A673 (cell line): ENCODE data around the gene AQP5. TPM values are rescaled to one million over a fixed set of nuclear protein-coding genes. Genes with fewer than 3 reads are reported as not detected.

ENCODE experiments used
- BruUV-seq: library from RNA; stranded (reverse); fragments of 400-500 nt; replicated peaks from 2 replicates; lab custom pipeline; 2021; lab: Mats Ljungman, UMichigan
- CTCF ChIA-PET: fragments of 300-600 bp; sonication (Branson Sonifier 250); formaldehyde crosslinking; loops from one replicate; lab custom pipeline; 2022; ENCODE audit warnings: antibody characterized with exemption; lab: Charles Lee
- POLR2A ChIA-PET: fragments of 300-600 bp; sonication (Branson Sonifier 250); formaldehyde crosslinking; loops from one replicate; lab custom pipeline; 2022; ENCODE audit warnings: antibody characterized with exemption; ENCODE audit not compliant: low non-redundant PET; lab: Charles Lee
- DNase-seq: peaks from one replicate; pipeline ENCODE4 v3.0.0-alpha.2; 2015; ENCODE audit warnings: low spot score
- H3K27ac ChIP-seq: fragments of 200-600 bp; sonication (generic); 2 replicates; pipeline ENCODE4 v1.5.1; 2016; ENCODE audit warnings: mixed run types, low read depth, mild to moderate bottlenecking, mixed read lengths, antibody characterized with exemption, low read length; ENCODE audit not compliant: poor library complexity, severe bottlenecking
- H3K27me3 ChIP-seq: fragments of 200-600 bp; sonication (generic); replicated peaks from 2 replicates; pipeline ENCODE4 v1.6.1; 2017; ENCODE audit warnings: mixed run types, low read depth, mild to moderate bottlenecking, mixed read lengths, antibody characterized with exemption, low read length; ENCODE audit not compliant: insufficient read depth, poor library complexity
- H3K36me3 ChIP-seq: fragments of 200-600 bp; sonication (generic); 2 replicates; pipeline ENCODE4 v1.6.1; 2016; ENCODE audit warnings: mixed run types, mild to moderate bottlenecking, mixed read lengths, antibody characterized with exemption, low read length; ENCODE audit not compliant: insufficient read depth, poor library complexity, severe bottlenecking
- H3K4me1 ChIP-seq: fragments of 200-600 bp; sonication (generic); 2 replicates; pipeline ENCODE4 v1.6.1; 2017; ENCODE audit warnings: mixed run types, mild to moderate bottlenecking, mixed read lengths, antibody characterized with exemption, low read length; ENCODE audit not compliant: insufficient read depth, poor library complexity, severe bottlenecking
- H3K4me3 ChIP-seq: fragments of 200-600 bp; sonication (generic); 2 replicates; pipeline ENCODE4 v1.5.1; 2016; ENCODE audit warnings: low read depth, mixed run types, mild to moderate bottlenecking, mixed read lengths, low read length; ENCODE audit not compliant: poor library complexity, severe bottlenecking
- H3K9me3 ChIP-seq: fragments of 200-600 bp; sonication (generic); 2 replicates; pipeline ENCODE4 v1.6.1; 2016; ENCODE audit warnings: mixed run types, low read depth, mild to moderate bottlenecking, mixed read lengths, antibody characterized with exemption, low read length; ENCODE audit not compliant: poor library complexity, severe bottlenecking
- EZH2 ChIP-seq: fragments of 200-600 bp; sonication (generic); IDR thresholded peaks from 2 replicates; pipeline ENCODE4 v1.6.1; 2017; ENCODE audit warnings: borderline replicate concordance, low read depth, mild to moderate bottlenecking, mixed read lengths, antibody characterized with exemption, low read length; ENCODE audit not compliant: poor library complexity, severe bottlenecking
- intact Hi-C: fragments of 100-400 bp; cut with micrococcal nuclease; formaldehyde crosslinking; loops from one replicate; pipeline ENCODE4 v1.10.0; 2022; ENCODE audit not compliant: unreplicated experiment
- total RNA-seq: library from RNA; stranded (reverse); gene quantifications from 2 replicates; pipeline ENCODE4 v1.2.3, GENCODE V29; 2021
- TF ChIP-seq, protein P1 (sequence below): fragments of 300-800, 200-600 bp; sonication (generic); conservative IDR thresholded peaks from 2 replicates; pipeline ENCODE4 v1.5.1; 2017; ENCODE audit warnings: low read depth, mild to moderate bottlenecking, antibody characterized with exemption, low read length, moderate library complexity, mixed read lengths

AQP5 gene
- total RNA-seq, 1 experiment from 2014 or later = not detected

DNA sequence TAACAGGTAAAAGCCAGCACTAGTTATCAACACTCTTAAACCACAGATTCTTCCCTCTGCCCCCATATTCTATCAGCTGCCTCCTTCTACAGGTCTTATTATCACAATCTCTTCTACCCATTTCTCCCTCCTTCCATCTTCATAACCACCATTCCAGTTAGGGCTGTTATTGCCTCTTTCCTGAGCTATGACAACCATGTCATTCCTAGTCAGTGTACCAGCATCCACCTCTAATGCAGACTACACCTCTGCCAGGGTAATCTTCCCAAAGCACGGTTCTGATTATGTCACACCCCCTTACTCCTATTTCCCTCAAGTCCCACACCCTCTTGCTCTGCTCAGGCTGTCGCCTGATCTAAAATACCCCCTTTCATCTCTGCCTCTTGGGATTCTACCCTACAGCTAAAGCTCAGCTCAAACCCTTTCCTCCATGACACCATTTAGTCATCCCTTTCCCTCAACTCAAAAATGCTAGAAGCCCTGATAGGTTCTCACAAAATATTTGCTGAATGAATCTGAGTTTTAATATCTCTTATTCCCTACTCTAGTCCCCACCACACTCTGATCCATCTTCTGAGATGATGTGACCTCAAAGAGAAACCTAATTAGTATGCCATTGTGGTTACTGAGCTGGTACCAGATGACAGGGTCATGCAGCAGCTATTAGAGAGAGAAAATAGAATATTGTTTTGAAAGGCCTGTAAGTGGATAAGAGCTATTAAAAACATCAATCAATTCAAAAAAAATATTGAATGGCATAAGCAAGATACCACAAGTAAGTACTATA, 51.9 kb downstream of the AQP5 start:
- no peak for TF ChIP-seq EZH2
- TF ChIP-seq, protein P1, sequence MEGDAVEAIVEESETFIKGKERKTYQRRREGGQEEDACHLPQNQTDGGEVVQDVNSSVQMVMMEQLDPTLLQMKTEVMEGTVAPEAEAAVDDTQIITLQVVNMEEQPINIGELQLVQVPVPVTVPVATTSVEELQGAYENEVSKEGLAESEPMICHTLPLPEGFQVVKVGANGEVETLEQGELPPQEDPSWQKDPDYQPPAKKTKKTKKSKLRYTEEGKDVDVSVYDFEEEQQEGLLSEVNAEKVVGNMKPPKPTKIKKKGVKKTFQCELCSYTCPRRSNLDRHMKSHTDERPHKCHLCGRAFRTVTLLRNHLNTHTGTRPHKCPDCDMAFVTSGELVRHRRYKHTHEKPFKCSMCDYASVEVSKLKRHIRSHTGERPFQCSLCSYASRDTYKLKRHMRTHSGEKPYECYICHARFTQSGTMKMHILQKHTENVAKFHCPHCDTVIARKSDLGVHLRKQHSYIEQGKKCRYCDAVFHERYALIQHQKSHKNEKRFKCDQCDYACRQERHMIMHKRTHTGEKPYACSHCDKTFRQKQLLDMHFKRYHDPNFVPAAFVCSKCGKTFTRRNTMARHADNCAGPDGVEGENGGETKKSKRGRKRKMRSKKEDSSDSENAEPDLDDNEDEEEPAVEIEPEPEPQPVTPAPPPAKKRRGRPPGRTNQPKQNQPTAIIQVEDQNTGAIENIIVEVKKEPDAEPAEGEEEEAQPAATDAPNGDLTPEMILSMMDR = no peak
- POLR2A ChIA-PET = interaction anchor here (0.9 kb wide), 1 partner anchor 23 kb away, joined by 6 read pairs; no protein-coding TSS in a partner anchor
- CTCF ChIA-PET = no interaction called here
- DNase-seq = no peak
- H3K4me3 ChIP-seq = no peak overlapping the region
- H3K27me3 ChIP-seq = no peaks in the 10 kb centered on the region
- H3K27ac ChIP-seq = no peak overlapping the region
- intact Hi-C loops = no loop called here
- H3K9me3 ChIP-seq = no peaks in the 10 kb centered on the region
- no TSS peak for BruUV-seq
- H3K4me1 ChIP-seq = peaks cover 13% of the 10 kb centered on the region
- H3K36me3 ChIP-seq = peaks cover 58% of the 10 kb centered on the region

GRCh38 chr12:50014342-50014741, 52.7 kb downstream of the AQP5 start:
- Histone ChIP-seq H3K27me3 (no peaks in the 10 kb centered on the region), H3K9me3 (no peaks in the 10 kb centered on the region), H3K4me1 (peaks cover 16% of the 10 kb centered on the region), H3K36me3 (peaks cover 50% of the 10 kb centered on the region), H3K27ac (no peak overlapping the region), H3K4me3 (no peak overlapping the region)
- ChIA-PET POLR2A (interaction anchor here (0.9 kb wide), 1 partner anchor 22 kb away, joined by 6 read pairs; no protein-coding TSS in a partner anchor), CTCF (no interaction called here)
- TF ChIP-seq, protein P1 = no peak
- no peak for TF ChIP-seq EZH2
- no TSS peak for BruUV-seq
- intact Hi-C loops = no loop called here
- no peak for DNase-seq

Other genes starting within 250 kb of the AQP5 start
- gene TMBIM6, start 220.3 kb upstream of the AQP5 start, total RNA-seq = 425 and 454 TPM in 2 replicates
- 28.2 and 29.0 TPM in 2 replicates for gene NCKAP5L, start 133.5 kb upstream of the AQP5 start, total RNA-seq
- 5.7 and 6.4 TPM in 2 replicates for gene BCDIN3D, start 118.8 kb upstream of the AQP5 start, total RNA-seq
- 0.11 TPM in 1 of 2 replicates, not detected in the other for gene FAIM2, start 58.0 kb upstream of the AQP5 start, total RNA-seq
- not detected in 2 replicates for gene AQP2, start 11.1 kb upstream of the AQP5 start, total RNA-seq
- not detected in 2 replicates for gene AQP6, start 11.1 kb downstream of the AQP5 start, total RNA-seq
- gene RACGAP1, start 63.6 kb downstream of the AQP5 start, total RNA-seq = 173 and 179 TPM in 2 replicates
- 2.7 and 5.5 TPM in 2 replicates for gene ASIC1, start 95.7 kb downstream of the AQP5 start, total RNA-seq
- 141 and 152 TPM in 2 replicates for gene SMARCD1, start 123.5 kb downstream of the AQP5 start, total RNA-seq
- 0.58 and 1.3 TPM in 2 replicates for gene GPD1, start 142.1 kb downstream of the AQP5 start, total RNA-seq
- 25.4 and 28.7 TPM in 2 replicates for gene COX14, start 150.4 kb downstream of the AQP5 start, total RNA-seq
- gene CERS5, start 205.5 kb downstream of the AQP5 start, total RNA-seq = 57.0 and 63.7 TPM in 2 replicates